Hepatocyte (in vitro differentiated cells): ENCODE results near the gene SLC39A10. TPM values are rescaled to one million over a fixed set of nuclear protein-coding genes. Genes with fewer than 3 reads are reported as not detected.

Source experiments
- DNase-seq: peaks from one replicate; pipeline ENCODE4 v3.0.0-alpha.2; 2016; ENCODE audit warnings: low spot score
- H2AFZ ChIP-seq: fragments of 200-600 bp; sonication (generic); 2 replicates; pipeline ENCODE4 v1.6.0; 2016; ENCODE audit warnings: antibody characterized with exemption, mild to moderate bottlenecking
- H3K27ac ChIP-seq: fragments of 200-600 bp; sonication (generic); 2 replicates; pipeline ENCODE4 v1.5.1; 2016; ENCODE audit warnings: mild to moderate bottlenecking
- H3K27me3 ChIP-seq: fragments of 200-600 bp; sonication (generic); 2 replicates; pipeline ENCODE4 v1.6.1; 2016
- H3K36me3 ChIP-seq: fragments of 200-600 bp; sonication (generic); replicated peaks from 2 replicates; pipeline ENCODE4 v1.5.1; 2016; ENCODE audit warnings: low read depth; ENCODE audit not compliant: insufficient read depth
- H3K4me1 ChIP-seq: fragments of 200-600 bp; sonication (generic); 2 replicates; pipeline ENCODE4 v1.5.1; 2016; ENCODE audit warnings: mild to moderate bottlenecking, moderate library complexity; ENCODE audit not compliant: insufficient read depth
- H3K4me2 ChIP-seq: fragments of 200-600 bp; sonication (generic); 2 replicates; pipeline ENCODE4 v1.6.0; 2016
- H3K4me3 ChIP-seq: fragments of 200-600 bp; sonication (generic); 2 replicates; pipeline ENCODE4 v1.5.1; 2016; ENCODE audit warnings: mild to moderate bottlenecking
- H3K79me2 ChIP-seq: fragments of 200-600 bp; sonication (generic); 2 replicates; pipeline ENCODE4 v1.6.0; 2017; ENCODE audit warnings: mild to moderate bottlenecking
- H3K9me2 ChIP-seq: fragments of 200-600 bp; sonication (generic); replicated peaks from 2 replicates; pipeline ENCODE4 v1.6.0; 2017; ENCODE audit warnings: mild to moderate bottlenecking; ENCODE audit not compliant: insufficient read depth
- H3K9me3 ChIP-seq: fragments of 200-600 bp; sonication (generic); 2 replicates; pipeline ENCODE4 v1.5.1; 2016; ENCODE audit warnings: low read depth, mild to moderate bottlenecking
- H4K20me1 ChIP-seq: fragments of 200-600 bp; sonication (generic); 2 replicates; pipeline ENCODE4 v1.6.0; 2016; ENCODE audit warnings: mild to moderate bottlenecking; ENCODE audit not compliant: insufficient read depth, poor library complexity, severe bottlenecking
- EZH2 ChIP-seq: fragments of 200-600 bp; sonication (generic); IDR thresholded peaks from 2 replicates; pipeline ENCODE4 v1.6.1; 2016; ENCODE audit warnings: antibody characterized with exemption, mild to moderate bottlenecking, borderline replicate concordance
- EZH2phosphoT487 ChIP-seq: fragments of 200-600 bp; sonication (generic); IDR thresholded peaks from one replicate; pipeline ENCODE4 v1.6.1; 2018; ENCODE audit warnings: antibody characterized with exemption, mild to moderate bottlenecking, low read depth, moderate library complexity; ENCODE audit not compliant: unreplicated experiment, severe bottlenecking
- WGBS: methylation state at CpG from one replicate; pipeline ENCODE4 v1.1.6; 2016; ENCODE audit warnings: low lambda C conversion rate; ENCODE audit errors: missing lambda C conversion rate; 5-methylcytosine and 5-hydroxymethylcytosine counted together
- polyA plus RNA-seq: library from polyadenylated mRNA; unstranded; fragments of >200 nt; fragmentation: Nextera tagmentation; extraction: Ambion mirVana; gene quantifications from 2 replicates; pipeline ENCODE4 v1.2.1, GENCODE V29; 2016
- total RNA-seq: library from RNA; depleted of rRNA; stranded (reverse); fragments of >200 nt; gene quantifications from 2 replicates; pipeline ENCODE4 v1.2.3, GENCODE V29; 2014
- TF ChIP-seq, protein P1 (sequence below): fragments of 200-600 bp; sonication (generic); IDR thresholded peaks from 2 replicates; pipeline ENCODE4 v1.5.1; 2016; ENCODE audit warnings: antibody characterized with exemption, mild to moderate bottlenecking; ENCODE audit not compliant: poor library complexity

Gene SLC39A10
- total and polyA plus RNA-seq, 2 experiments from 2014 or later = 32.1 to 80.2 TPM

DNA sequence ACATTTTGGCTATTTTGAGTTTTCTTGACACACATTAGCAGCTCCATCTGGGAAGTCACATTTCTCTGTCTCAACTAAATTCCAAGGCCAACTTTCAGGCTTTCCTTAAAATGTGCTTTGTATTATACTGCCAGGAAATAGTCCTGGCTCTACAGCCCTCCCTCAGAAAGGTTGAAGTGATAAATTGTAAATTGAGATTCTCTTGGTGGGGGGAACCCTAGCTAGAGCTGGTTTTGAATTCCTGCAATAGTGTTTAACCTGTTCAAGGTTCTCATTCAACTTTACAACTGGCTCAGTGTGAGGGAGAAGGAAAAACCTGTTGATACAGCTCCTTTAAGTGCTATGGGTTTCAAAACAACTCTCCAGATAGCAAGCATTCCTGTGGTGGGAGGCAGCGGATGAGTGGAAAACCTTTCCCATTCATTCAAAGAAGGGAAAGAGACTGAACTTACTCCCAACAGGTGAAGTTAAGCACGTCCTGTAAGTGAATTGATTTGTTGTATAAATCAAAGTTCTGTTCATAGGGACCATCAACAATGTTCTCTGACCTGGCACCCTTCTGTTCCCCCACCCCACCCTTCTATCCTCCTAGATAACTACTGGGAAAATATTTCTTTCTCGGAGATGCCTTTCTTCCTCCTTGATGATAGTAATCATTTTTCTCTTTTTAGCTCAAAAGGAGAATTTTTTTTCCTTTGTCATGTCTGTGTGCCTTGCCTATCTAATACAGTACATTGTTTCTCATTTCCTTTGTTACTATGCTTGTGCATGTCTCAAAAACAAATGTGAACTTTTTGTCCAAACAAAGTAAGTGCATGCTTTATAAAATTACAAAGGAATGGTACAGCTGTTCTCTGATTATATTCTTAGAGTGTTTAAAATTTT lies 44.2 kb upstream of the SLC39A10 start:
- Histone ChIP-seq H3K4me1 (peaks cover 7% of the 10 kb centered on the region), H4K20me1 (no peaks in the 10 kb centered on the region), H3K27ac (peak overlapping the region; percentile 76), H2AFZ (no peak overlapping the region), H3K36me3 (no peaks in the 10 kb centered on the region), H3K4me3 (no peak overlapping the region), H3K4me2 (peak overlapping the region; percentile 67), H3K79me2 (no peaks in the 10 kb centered on the region), H3K9me2 (no peaks in the 10 kb centered on the region), H3K9me3 (no peaks in the 10 kb centered on the region), H3K27me3 (no peaks in the 10 kb centered on the region)
- TF ChIP-seq, protein P1, sequence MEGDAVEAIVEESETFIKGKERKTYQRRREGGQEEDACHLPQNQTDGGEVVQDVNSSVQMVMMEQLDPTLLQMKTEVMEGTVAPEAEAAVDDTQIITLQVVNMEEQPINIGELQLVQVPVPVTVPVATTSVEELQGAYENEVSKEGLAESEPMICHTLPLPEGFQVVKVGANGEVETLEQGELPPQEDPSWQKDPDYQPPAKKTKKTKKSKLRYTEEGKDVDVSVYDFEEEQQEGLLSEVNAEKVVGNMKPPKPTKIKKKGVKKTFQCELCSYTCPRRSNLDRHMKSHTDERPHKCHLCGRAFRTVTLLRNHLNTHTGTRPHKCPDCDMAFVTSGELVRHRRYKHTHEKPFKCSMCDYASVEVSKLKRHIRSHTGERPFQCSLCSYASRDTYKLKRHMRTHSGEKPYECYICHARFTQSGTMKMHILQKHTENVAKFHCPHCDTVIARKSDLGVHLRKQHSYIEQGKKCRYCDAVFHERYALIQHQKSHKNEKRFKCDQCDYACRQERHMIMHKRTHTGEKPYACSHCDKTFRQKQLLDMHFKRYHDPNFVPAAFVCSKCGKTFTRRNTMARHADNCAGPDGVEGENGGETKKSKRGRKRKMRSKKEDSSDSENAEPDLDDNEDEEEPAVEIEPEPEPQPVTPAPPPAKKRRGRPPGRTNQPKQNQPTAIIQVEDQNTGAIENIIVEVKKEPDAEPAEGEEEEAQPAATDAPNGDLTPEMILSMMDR = no peak
- TF ChIP-seq EZH2phosphoT487 (no peak), EZH2 (no peak)
- peak; percentile 71 for DNase-seq
- 2% methylated on average over 3 of the region's 3 CpGs for WGBS

DNA sequence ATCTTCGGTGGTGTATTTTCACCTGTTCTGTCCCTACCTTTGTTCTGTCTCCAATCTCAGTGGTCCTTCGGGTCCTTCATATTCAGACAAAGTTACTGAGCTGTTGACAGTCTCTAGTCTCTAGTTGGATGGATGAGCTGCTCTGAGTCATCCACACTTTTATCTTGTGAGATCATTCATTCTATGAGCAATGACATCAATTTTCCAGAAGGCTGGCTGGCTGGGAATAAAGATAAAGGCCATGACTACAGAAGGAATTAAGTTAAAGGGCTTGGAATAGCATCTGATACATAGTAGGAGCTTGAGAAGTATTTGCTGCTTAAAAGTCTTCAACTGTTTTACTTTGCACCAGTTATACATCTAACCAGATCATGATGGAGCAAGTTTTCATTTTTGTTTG lies 43.1 kb upstream of the SLC39A10 start:
- Histone ChIP-seq H3K27me3 (no peaks in the 10 kb centered on the region), H3K27ac (peak overlapping the region; percentile 76), H3K36me3 (no peaks in the 10 kb centered on the region), H4K20me1 (no peaks in the 10 kb centered on the region), H3K4me2 (peak overlapping the region; percentile 67), H2AFZ (no peak overlapping the region), H3K9me2 (no peaks in the 10 kb centered on the region), H3K9me3 (no peaks in the 10 kb centered on the region), H3K4me1 (peaks cover 7% of the 10 kb centered on the region), H3K79me2 (no peaks in the 10 kb centered on the region), H3K4me3 (no peak overlapping the region)
- TF ChIP-seq EZH2phosphoT487 (no peak), EZH2 (no peak)
- TF ChIP-seq, protein P1 = no peak
- DNase-seq = peak; percentile 61
- 38% methylated on average over 2 of the region's 2 CpGs for WGBS

DNA sequence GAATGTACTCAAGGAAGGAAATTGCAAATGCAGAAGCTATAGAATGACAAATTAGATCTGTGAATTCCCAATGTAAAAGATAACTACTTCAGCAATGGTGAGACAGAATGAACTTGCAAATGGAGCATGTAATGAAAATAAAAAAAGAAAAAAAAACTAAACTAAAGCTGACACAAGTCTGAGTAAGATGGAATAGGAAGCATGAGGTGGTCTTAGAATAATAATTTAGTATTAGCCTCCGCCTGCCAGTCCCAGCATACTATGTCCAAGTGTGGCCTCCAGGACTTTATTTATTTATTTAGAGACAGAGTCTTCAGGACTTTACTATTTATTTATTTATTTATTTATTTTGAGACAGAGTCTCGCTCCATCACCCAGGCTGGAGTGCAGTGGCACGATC lies 37.4 kb upstream of the SLC39A10 start:
- Histone ChIP-seq H3K9me2 (no peaks in the 10 kb centered on the region), H3K4me2 (no peak overlapping the region), H3K9me3 (no peaks in the 10 kb centered on the region), H3K4me1 (no peaks in the 10 kb centered on the region), H3K79me2 (no peaks in the 10 kb centered on the region), H3K36me3 (no peaks in the 10 kb centered on the region), H3K27me3 (no peaks in the 10 kb centered on the region), H2AFZ (no peak overlapping the region), H3K4me3 (no peak overlapping the region), H3K27ac (no peak overlapping the region), H4K20me1 (no peaks in the 10 kb centered on the region)
- no peak for TF ChIP-seq EZH2
- TF ChIP-seq EZH2phosphoT487 = no peak
- TF ChIP-seq, protein P1 = no peak
- WGBS = 99% methylated on average over 3 of the region's 3 CpGs
- no peak for DNase-seq
